Stimulated activated CD8-positive, alpha-beta memory T cell treated with anti-CD3 and anti-CD28 coated beads, Interleukin-15, amount 100 ng/mL, for 4 hours (primary cell): ENCODE results near the gene MAP3K5.
A peak's percentile ranks its signal among the peaks of the same experiment; 100 is the strongest.
"Not testable (repeated sequence)": the region's sequence is repeated elsewhere in the genome, so short reads cannot be mapped to it uniquely, and the experiment has no call there.

ENCODE experiments used
- DNase-seq, 2 donors: peaks; one replicate each; pipeline ENCODE4 v3.0.0-alpha.2; 2020; ENCODE audit warnings: low read depth in 2 of 2

MAP3K5 gene, protein sequence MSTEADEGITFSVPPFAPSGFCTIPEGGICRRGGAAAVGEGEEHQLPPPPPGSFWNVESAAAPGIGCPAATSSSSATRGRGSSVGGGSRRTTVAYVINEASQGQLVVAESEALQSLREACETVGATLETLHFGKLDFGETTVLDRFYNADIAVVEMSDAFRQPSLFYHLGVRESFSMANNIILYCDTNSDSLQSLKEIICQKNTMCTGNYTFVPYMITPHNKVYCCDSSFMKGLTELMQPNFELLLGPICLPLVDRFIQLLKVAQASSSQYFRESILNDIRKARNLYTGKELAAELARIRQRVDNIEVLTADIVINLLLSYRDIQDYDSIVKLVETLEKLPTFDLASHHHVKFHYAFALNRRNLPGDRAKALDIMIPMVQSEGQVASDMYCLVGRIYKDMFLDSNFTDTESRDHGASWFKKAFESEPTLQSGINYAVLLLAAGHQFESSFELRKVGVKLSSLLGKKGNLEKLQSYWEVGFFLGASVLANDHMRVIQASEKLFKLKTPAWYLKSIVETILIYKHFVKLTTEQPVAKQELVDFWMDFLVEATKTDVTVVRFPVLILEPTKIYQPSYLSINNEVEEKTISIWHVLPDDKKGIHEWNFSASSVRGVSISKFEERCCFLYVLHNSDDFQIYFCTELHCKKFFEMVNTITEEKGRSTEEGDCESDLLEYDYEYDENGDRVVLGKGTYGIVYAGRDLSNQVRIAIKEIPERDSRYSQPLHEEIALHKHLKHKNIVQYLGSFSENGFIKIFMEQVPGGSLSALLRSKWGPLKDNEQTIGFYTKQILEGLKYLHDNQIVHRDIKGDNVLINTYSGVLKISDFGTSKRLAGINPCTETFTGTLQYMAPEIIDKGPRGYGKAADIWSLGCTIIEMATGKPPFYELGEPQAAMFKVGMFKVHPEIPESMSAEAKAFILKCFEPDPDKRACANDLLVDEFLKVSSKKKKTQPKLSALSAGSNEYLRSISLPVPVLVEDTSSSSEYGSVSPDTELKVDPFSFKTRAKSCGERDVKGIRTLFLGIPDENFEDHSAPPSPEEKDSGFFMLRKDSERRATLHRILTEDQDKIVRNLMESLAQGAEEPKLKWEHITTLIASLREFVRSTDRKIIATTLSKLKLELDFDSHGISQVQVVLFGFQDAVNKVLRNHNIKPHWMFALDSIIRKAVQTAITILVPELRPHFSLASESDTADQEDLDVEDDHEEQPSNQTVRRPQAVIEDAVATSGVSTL (N-terminal part only)

DNA sequence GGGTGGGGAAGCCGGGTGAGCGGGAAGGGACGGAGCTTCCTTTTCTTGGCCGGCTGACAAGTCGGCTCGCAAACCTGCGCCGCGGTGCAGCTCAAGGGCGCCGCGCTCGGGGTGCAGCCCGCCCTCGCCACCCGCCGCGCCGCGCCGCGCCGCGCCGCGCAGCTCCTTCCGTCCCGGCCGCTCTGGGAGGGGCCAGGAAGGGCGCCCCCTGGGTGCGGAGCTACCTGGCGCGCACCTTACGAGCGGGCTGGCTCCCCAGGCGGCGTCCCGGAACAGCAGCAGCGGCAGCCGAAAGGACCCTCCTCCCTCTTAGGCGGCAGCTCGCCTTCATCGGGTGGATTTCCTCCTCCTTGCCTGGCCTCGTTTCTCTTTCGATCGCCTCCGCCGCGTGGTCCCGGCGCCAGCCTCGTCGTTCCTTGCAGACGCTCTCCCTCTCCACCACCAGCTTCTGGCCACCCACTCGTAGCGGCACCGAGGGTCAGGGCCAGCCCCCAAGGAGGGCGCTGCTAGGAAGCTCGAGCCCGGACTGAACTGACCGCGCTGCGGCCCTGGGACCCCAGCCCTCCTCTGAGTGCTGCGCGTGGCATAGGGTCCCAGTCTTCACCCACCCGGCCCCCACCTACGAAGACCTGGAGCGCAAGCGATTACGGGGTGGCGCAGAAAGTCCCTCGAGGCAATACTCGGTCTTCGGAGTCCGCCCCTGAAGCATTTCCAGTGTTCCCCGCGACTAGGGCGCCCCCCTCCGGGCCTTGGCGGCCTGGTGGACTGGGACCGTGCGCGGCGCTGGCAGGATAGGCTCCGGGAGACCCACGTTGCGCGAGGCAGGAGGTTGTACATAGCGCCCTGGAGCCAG is at the start of gene MAP3K5:
Gene MAP3K5 (minus strand): TSS at position 68 of the 853 bp plus-strand sequence. CDS start 320 bp downstream, outside the sequence.
- peak; percentile 87 to 88 for DNase-seq

DNA sequence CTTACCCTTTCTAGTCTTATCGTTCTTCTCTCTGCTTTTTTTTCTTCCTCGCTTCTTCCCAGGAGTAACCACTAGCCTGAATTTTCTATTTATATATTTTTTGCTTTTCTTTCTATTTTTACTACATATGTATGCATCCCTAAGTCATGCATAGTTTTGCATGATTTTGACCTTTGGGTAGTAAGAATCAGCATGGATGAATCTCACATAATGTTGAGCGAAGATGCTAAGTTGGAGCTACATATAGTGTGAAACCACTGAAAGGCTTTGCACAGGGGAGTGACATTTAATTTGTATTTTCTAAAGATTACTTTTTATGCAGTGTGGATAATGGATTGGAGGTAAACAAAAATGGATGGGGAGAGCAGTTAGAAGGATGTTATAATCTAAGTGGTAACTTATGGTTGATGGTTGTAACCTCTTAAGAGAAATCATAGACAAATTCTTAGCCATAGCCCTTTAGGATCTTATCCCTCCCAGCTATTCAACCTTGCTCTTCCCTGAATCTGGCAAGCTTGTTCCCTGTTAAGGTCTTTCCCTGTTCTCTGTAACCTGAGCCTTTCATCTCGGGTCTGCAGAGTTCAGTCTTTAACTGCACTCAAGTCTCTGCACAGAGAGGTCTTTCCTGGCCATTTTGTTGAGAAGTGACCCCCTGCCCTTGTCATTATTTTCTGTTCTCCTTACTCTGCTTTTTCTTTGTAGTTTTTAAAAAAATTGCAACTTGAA is 48.2 kb upstream of the MAP3K5 start:
- DNase-seq = no peak

DNA sequence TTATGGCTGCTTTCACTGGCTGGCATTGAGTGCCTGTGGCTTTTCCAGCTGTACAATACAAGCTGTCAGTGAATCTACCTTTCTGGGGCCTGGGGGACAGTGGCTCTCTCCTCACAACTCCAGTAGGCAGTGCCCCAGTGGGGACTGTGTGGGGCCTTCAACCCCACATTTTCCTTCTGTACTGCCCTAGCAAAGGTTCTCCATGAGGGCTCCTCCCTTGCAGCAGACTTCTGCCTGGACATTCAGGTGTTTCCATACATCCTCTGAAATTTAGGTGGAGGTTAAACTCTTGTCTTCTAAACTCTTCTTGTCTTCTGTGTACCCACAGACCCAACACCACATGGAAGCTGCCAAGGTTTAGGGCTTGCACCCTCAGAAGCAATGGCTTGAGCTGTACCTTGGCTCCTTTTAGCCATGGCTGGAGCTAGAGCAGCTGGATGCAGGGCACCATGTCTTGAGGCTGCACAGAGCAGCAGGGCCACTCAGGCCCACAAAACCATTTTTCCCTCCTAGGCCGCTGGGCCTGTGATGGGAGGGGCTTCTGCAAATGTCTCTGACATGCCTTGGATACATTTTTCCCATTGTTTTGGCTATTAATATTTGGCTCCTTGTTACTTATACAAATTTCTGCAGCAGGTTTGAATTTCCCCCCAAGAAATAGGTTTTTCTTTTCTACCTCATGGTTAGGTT is 39.7 kb upstream of the MAP3K5 start:
- no peak for DNase-seq

DNA sequence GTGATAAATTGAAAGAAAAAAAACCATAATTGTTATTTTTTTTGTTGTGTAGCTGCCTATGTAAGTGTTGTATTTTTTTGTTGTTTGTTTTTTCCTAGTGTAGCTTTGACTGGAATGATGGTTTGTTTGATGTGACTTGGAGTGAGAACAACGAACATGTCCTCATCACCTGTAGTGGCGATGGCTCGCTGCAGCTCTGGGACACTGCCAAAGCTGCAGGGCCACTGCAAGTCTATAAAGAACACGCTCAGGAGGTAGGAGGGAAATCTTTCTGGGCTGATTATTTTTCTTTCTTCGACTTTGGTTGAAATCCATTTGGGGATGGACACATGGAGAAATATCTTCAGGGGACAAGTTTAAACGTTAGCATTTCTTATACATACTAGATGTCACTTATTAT is 33.9 kb upstream of the MAP3K5 start:
- no peak for DNase-seq

DNA sequence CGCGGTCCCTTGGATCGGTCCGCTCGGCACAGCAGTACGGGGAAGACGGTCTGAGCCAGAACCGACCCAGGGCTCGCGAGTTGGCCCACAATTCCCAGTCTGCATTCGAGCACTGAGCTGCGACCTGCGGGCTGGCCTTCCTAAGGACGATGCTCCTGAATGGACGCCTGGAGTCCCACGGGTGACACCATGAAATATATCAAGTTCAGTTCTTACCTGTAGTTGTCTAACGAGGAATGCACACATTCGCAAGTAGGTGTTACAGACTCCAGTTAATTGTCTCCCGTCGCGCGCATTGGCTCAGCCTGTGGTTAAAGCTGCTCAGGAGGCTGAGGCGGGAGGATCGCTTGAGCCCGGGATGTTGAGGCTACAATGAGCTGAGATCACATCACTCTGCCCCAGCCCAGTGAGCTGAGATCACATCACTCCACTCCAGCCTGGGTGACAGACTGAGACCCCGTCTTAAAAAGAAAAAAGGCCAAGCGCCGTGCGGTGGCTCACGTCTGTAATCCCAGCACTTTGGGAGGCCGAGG is 30.9 kb upstream of the MAP3K5 start:
- DNase-seq = peak in 1 of 2 donors; percentile 1

DNA sequence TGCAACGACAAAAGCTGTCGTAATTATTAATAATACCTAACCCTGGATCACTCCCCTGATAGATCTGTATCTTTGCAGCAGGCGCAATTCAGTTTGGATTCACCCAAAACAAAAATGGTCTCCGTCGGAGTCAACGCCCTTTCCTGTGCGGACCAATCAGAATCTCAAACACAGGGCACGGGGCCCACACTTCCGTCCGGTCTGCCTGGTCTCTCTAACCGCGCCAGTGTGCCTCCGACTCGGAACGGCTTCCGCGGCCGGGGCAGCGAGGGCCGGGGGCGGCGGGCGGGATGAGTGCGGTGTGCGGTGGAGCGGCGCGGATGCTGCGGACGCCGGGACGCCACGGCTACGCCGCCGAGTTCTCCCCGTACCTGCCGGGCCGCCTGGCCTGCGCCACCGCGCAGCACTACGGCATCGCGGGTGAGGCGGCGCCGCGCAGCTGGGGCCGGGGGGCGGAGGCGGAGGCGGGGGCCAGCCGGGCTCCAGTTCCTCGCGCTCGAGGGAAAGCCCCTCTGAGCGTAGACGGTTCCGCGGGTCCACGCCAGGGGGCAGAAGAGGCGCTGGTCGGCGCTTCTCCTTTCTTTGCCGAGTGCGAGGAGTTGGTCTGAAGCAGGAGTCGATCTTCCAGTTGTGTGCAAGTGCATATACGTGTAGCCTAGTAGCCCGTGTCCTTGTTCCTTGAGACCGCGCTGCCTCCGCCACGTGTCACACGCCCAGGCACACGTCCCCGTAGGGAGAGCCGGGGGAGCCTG is 30.3 kb upstream of the MAP3K5 start, which contains the start of gene PEX7:
Gene PEX7 (plus strand): TSS at position 217 of the 752 bp plus-strand sequence. CDS start 74 bp downstream, at position 291.
- DNase-seq = peak; percentile 78 to 80

DNA sequence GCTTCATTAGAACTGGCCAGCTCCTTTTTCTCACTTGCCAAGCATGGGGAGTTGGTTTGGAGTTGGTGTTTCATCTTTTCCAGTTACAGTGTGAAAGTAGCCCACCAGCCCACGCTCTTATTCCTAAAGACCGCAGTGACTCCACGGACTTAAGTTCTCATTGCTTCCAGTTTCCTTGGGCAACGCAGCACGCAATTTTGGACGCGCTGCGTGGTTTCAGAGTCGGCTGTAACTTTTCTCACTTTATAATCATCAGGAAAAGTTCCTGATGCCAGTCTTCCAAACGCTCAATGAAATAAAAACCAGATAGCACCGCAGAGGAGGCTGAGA is 29.7 kb upstream of the MAP3K5 start:
- DNase-seq = no peak

DNA sequence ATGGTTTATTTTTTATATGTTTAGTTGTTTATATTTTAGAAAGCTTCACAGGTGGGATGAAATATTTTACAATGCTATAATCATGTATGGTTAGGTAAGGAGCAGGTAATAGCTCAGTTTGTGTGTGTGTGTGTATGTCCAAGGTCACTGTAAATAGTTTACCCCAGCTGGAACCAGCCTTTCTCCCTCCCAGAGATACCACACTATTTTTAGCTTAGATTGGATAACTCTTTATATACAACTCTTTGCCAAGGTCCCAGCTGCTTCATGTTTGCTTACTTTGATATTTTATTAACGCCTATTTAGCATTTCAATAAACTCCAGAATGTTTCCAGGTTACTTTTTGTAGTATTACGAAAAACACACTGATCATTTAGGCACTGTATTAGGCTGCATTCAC is 28.3 kb upstream of the MAP3K5 start:
- no peak for DNase-seq

DNA sequence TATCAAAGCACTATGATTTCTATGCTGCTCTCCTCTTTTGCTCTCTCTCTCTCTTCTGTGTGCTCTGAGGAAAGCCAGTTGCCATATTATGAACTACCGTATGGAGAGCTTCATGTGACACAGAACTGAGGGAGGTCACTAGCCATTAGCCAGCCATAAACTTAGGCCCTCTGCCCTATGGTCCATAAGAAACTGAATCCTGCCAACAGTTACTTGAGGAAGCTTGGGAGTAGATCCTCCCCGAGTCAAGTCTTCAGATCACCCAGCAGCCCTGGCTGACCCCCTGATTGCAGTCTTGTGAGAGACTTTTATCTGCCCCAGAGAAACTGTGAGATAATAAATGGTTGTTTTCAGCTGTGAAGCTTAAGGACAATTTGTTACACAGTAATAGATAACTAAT is 24.4 kb upstream of the MAP3K5 start:
- DNase-seq = no peak

DNA sequence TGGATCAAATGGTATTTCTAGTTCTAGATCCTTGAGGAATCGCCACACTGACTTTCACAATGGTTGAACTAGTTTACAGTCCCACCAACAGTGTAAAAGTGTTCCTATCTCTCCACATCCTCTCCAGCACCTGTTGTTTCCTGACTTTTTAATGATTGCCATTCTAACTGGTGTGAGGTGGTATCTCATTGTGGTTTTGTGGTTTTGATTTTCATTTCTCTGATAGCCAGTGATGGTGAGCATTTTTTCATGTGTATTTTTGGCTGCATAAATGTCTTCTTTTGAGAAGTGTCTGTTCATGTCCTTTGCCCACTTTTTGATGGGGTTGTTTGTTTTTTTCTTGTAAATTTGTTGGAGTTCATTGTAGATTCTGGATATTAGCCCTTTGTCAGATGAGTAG is 23.3 kb upstream of the MAP3K5 start:
- DNase-seq = not testable (repeated sequence)

DNA sequence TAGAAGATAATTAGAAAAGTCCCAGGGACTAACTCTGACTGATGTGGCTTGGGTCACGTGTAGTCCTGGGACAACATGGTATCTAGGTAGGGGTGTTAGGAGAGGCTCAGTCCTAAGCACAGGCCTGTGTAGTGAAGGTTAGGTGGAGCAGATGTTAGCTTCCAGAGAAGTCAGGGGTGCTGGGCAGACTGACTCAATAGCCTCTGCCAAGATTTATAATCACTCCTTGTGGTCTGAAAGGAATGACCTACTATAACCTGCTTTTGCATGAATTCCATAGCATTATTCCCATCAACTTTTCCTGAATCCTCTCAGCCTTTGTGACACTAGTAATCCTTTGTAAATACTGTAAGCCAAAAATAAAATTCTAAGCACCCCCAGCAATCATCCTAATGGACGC is 19.9 kb upstream of the MAP3K5 start:
- no peak for DNase-seq

DNA sequence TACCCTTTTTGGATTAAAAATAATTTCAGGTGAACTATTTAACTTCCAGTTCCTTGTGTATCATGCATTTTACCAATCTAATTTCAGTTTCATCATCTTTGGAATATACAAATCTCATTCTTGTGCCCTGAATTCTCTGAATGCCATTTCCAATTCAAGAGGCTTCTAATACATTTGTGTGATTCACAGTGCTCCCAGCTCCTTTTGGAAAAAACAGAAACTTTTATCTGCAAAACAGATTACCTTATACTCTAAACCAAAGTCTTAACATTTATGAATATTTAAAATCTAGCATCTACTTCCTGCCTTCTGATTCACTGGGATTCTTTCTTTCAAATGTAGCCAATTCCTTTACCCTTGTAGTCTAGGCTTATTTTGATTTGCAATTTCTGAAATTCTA is 19.0 kb upstream of the MAP3K5 start:
- no peak for DNase-seq

DNA sequence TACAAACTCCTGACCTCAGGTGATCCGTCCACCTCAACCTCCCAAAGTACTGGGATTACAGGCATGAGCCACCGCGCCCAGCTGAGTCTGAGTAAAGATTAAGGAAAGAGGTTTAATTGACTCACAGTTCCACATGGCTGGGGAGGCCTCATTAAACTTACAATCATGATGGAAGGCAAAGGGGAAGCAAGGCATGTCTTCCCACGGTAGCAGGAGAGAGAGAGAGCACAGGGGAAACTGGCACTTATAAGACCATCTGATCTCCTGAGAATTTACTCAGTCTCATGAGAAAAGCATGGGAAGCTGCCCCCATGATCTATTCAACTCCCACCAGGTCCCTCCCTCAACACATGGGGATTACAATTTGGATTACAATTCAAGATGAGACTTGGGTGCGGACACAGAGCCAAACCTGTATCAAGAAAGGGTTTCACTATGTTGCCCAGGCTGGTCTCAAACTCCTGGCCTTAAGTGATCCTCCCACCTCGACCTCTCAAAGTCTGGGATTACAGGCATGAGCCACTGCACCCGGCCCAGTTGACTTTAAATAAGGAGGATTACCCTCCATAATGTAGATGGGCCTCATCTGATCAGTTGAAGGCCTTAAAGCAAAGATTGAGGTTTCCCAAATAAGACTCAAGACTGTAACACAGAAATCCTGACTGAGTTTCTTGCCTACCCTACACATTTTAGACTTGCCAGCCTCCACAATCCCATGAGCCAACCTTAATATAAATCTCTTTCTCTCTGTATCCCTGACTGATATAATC is 17.0 kb upstream of the MAP3K5 start:
- DNase-seq = no peak

DNA sequence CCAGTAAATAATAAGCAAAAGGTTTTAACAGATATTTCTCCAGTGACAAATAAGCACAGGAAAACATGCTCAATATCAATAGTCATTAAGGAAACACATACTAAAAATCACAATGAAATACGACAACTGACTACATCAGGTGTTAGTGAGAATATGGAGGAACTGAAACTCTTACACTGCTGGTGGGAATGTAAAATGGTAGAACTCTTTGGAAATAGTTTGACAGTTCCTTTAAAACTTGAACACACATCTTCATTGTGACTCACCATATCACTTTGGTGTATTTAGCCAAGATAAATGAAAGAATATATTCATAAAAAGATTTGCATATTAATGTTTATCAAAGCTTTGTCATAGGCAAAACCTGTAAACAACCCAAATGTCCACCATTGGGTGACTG is 11.3 kb upstream of the MAP3K5 start:
- no peak for DNase-seq

DNA sequence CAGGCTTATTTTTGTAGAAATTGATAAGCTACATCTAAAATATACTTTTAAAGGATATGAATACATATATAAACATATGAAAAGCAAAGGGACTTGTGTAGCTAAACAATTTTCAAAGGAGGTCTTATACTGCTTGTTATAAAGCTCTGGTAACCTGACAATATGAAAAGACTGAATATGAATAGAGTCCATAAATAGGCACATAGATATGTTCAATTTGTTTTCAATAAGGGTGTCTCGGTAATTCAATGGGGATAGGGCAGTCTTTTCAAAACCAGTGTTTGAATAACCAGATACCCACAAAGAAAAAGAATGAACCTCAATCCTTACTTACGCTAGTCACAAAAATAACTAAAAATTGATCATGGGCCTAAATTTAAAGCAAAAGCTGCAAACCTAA is 9.3 kb upstream of the MAP3K5 start:
- no peak for DNase-seq

DNA sequence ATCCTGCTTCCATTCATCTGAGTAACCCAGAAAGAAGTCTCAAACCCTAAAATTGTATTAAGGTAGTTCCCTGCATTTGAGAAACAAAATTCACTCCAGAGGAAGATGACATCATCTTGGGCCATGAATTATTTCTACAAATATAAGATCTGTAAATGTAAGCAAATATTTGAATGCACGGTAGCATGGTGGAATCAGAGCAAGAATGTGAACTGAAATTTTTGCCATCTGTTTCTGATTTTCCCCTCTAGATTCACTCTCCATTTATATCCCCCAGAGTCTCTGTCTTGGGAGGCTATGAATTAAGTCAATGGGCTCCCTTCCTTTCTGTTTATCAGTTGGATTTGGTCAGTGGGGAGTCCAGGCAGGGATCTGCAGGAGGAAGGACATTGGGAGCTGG is 5.8 kb upstream of the MAP3K5 start:
- DNase-seq = no peak

DNA sequence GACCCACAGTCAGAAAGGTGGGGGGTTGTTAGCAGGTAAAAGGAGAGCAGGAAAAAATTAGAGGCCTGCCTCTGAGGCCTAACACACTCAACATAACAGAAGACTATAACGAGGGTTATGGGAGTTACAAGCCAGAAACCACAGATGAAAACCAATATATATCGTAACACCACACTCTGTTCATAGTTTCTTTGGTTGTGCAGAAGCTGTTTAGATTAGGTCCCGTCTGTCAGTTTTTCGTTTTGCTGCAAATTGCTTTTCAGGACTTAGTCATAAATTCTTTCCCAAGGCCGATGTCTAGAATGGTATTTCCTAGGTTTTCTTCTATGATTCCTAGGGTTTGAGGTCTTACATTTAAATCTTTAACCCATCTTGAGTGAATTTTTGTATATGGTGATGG is 3.7 kb upstream of the MAP3K5 start:
- no peak for DNase-seq

DNA sequence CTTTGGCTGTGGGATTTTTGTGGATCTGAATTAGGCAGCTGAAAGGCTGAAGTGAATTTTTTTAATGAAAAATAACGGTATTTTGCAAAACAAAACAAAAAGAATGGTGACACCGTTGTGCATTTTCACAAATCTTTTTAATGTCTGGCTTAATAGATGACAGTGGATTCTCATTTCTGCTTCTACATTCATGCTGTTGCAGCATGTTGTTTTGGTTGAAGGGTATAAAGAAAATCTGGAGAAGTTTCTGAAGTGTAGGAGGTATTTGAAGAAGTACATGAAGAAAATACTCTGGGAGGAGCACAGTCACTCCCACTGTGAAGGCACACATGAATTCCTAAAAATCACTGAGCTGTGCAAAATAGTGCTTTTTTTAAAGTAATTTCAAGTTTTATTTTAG is 3.1 kb upstream of the MAP3K5 start:
- no peak for DNase-seq
